HG03521 (cell line): ENCODE results near the gene DENND6B.

Experiments used
- ATAC-seq: cut with Tn5 transposase; IDR thresholded peaks from one replicate; pipeline ENCODE4 v1.9.1; 2021; ENCODE audit warnings: mild to moderate bottlenecking, moderate library complexity; ENCODE audit not compliant: unreplicated experiment

Gene DENND6B

GRCh38 chr22:50260801-50261614 is 65.8 kb downstream of the DENND6B start:
- peak; percentile 42 for ATAC-seq

- no peak for ATAC-seq
These were observed 66.4 kb downstream of the DENND6B start for GRCh38 chr22:50260434-50260800.

- ATAC-seq: no peak
These were observed 67.5 kb downstream of the DENND6B start for GRCh38 chr22:50259302-50259701.
